RWPE1 (cell line): ENCODE measurements around the gene LAMA2.

ENCODE experiments used
- CTCF ChIA-PET: fragments of 350-600 bp; sonication (Branson Sonifier 250); formaldehyde crosslinking; extraction: SDS; loops from one replicate; lab custom pipeline; 2021; lab: Yijun Ruan, JAX
- POLR2A ChIA-PET: fragments of 400-600 bp; formaldehyde crosslinking; extraction: SDS; loops from one replicate; lab custom pipeline; 2020; ENCODE audit warnings: antibody characterized with exemption; ENCODE audit not compliant: low non-redundant PET; lab: Yijun Ruan, JAX
- DNase-seq: peaks from one replicate; pipeline ENCODE4 v3.0.0; 2012; ENCODE audit warnings: low spot score
- H3K27ac ChIP-seq: fragments of 450-650 bp; 2 replicates; pipeline ENCODE4 v1.5.1; 2017
- CTCF ChIP-seq: fragments of 450-650 bp; conservative IDR thresholded peaks from 2 replicates; pipeline ENCODE4 v1.5.1; 2017; ENCODE audit warnings: low read depth, mild to moderate bottlenecking

LAMA2 gene

GRCh38 chr6:129320892-129321291 lies 438.0 kb downstream of the LAMA2 start:
- DNase-seq, result no peak
- POLR2A ChIA-PET, result interaction anchor here (0.5 kb wide), 1 partner anchor 110 kb away, joined by 3 read pairs; no protein-coding TSS in a partner anchor
- CTCF ChIA-PET, result interaction anchor here (0.6 kb wide), 1 partner anchor 225 kb away, joined by 3 read pairs; no protein-coding TSS in a partner anchor
- H3K27ac ChIP-seq, result no peak overlapping the region
- no peak for TF ChIP-seq CTCF

GRCh38 chr6:129321303-129321702 lies 438.4 kb downstream of the LAMA2 start:
- ChIA-PET POLR2A (no interaction called here), CTCF (interaction anchor here (0.6 to 1.2 kb wide), 2 partner anchors 48 to 225 kb away, joined by 3 read pairs; no protein-coding TSS in a partner anchor)
- no peak for DNase-seq
- no peak for TF ChIP-seq CTCF
- H3K27ac ChIP-seq, result no peak overlapping the region

- ChIA-PET CTCF (no interaction called here), POLR2A (no interaction called here)
- TF ChIP-seq CTCF, result no peak
- no peak for DNase-seq
- no peak overlapping the region for H3K27ac ChIP-seq
Observed at GRCh38 chr6:129324345-129324744, 441.4 kb downstream of the LAMA2 start.

- TF ChIP-seq CTCF, result no peak
- H3K27ac ChIP-seq, result no peak overlapping the region
- no peak for DNase-seq
- ChIA-PET CTCF (no interaction called here), POLR2A (no interaction called here)
Observed at GRCh38 chr6:129329678-129330077, 446.7 kb downstream of the LAMA2 start.

GRCh38 chr6:129331450-129332138 lies 448.7 kb downstream of the LAMA2 start:
- no peak for DNase-seq
- POLR2A ChIA-PET, result no interaction called here
- CTCF ChIA-PET, result interaction anchor here (0.6 kb wide), 1 partner anchor 83 kb away, joined by 3 read pairs; no protein-coding TSS in a partner anchor
- no peak overlapping the region for H3K27ac ChIP-seq
- TF ChIP-seq CTCF, result no peak

- CTCF ChIA-PET, result no interaction called here
- POLR2A ChIA-PET, result no interaction called here
Observed at GRCh38 chr6:129335792-129336191, 452.9 kb downstream of the LAMA2 start.

More at GRCh38 chr6:129335792-129336191, 452.9 kb downstream of the LAMA2 start:
- TF ChIP-seq CTCF, result no peak
- H3K27ac ChIP-seq, result no peak overlapping the region
- DNase-seq, result no peak
